ENCODE measurements around the gene EGFL6. TPM values are rescaled to one million over a fixed set of nuclear protein-coding genes. Genes with fewer than 3 reads are reported as not detected.

EGFL6 gene
- total and polyA plus RNA-seq, 10 donors, result 0.06 to 0.44 (median 0.19) TPM; not detected in 5

GRCh38 chrX:13533726-13534125, 35.7 kb upstream of the EGFL6 start:
- DNase-seq, result no peak
- TF ChIP-seq, protein P1, sequence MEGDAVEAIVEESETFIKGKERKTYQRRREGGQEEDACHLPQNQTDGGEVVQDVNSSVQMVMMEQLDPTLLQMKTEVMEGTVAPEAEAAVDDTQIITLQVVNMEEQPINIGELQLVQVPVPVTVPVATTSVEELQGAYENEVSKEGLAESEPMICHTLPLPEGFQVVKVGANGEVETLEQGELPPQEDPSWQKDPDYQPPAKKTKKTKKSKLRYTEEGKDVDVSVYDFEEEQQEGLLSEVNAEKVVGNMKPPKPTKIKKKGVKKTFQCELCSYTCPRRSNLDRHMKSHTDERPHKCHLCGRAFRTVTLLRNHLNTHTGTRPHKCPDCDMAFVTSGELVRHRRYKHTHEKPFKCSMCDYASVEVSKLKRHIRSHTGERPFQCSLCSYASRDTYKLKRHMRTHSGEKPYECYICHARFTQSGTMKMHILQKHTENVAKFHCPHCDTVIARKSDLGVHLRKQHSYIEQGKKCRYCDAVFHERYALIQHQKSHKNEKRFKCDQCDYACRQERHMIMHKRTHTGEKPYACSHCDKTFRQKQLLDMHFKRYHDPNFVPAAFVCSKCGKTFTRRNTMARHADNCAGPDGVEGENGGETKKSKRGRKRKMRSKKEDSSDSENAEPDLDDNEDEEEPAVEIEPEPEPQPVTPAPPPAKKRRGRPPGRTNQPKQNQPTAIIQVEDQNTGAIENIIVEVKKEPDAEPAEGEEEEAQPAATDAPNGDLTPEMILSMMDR (IDR thresholded peaks at IDR 0.05 in 8 of 11, conservative IDR thresholded peaks at IDR 0.05 in 3 of 11), result no peak
- TF ChIP-seq POLR2AphosphoS5 (IDR thresholded peaks at IDR 0.05) (no peak), POLR2A (IDR thresholded peaks at IDR 0.05) (no peak)
- no peak overlapping the region for H3K4me3 ChIP-seq
- no peak overlapping the region for H3K27ac ChIP-seq
- intact Hi-C loops (cut with DNase I; ENCODE audit: low total_unique reads), result no loop called here
- no peaks in the 10 kb centered on the region for H3K9me3 ChIP-seq
- no peaks in the 10 kb centered on the region for H3K36me3 ChIP-seq
- WGBS, 5 donors, result 48 to 86% (median 53%) methylated on average over 3 of the region's 3 CpGs
- peaks cover 0 to 24% (median 0%) of the 10 kb centered on the region in 7 donors for H3K27me3 ChIP-seq (replicated peaks in 1 of 7)
- H3K4me1 ChIP-seq, result no peaks in the 10 kb centered on the region

GRCh38 chrX:13535376-13536165, 33.8 kb upstream of the EGFL6 start:
- H3K27ac ChIP-seq, result no peak overlapping the region
- H3K4me3 ChIP-seq, result no peak overlapping the region
- intact Hi-C loops (cut with DNase I; ENCODE audit: low total_unique reads), result no loop called here
- no peaks in the 10 kb centered on the region for H3K9me3 ChIP-seq
- H3K27me3 ChIP-seq (replicated peaks in 1 of 7), result peaks cover 0 to 14% (median 0%) of the 10 kb centered on the region in 7 donors
- DNase-seq, result no peak
- no peaks in the 10 kb centered on the region for H3K36me3 ChIP-seq
- 66 to 80% (median 69%) methylated on average over 7 of the region's 7 CpGs for WGBS, 5 donors
- no peak for TF ChIP-seq POLR2AphosphoS5 (IDR thresholded peaks at IDR 0.05)
- TF ChIP-seq, protein P1 (IDR thresholded peaks at IDR 0.05 in 8 of 11, conservative IDR thresholded peaks at IDR 0.05 in 3 of 11), result no peak
- TF ChIP-seq POLR2A (IDR thresholded peaks at IDR 0.05), result no peak
- H3K4me1 ChIP-seq, result no peaks in the 10 kb centered on the region

DNA sequence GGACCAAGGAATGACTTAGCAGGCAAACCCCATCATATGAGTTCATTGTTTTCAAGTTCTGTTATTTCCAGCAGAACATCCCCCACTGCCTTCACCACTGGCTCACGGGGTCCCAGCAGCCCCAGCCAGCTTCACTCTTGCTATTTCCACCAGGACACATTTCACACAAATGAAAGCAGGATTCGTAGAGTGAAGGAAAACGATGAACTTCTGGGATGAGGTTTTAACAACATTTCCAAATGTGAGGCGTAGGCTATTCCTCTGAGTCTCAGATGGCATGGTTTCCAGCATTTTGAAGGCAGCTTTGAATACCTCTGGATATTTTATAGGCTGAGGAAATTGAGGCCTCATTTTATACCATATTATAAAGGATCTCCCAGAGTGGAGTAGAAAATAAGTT, 32.9 kb upstream of the EGFL6 start:
- Histone ChIP-seq H3K4me1 (no peaks in the 10 kb centered on the region), H3K4me3 (no peak overlapping the region), H3K27me3 (replicated peaks in 1 of 7) (peaks cover 0 to 6% (median 0%) of the 10 kb centered on the region in 7 donors), H3K9me3 (no peaks in the 10 kb centered on the region), H3K36me3 (no peaks in the 10 kb centered on the region), H3K27ac (no peak overlapping the region)
- TF ChIP-seq POLR2A (IDR thresholded peaks at IDR 0.05) (no peak), POLR2AphosphoS5 (IDR thresholded peaks at IDR 0.05) (no peak)
- TF ChIP-seq, protein P1 (IDR thresholded peaks at IDR 0.05 in 8 of 11, conservative IDR thresholded peaks at IDR 0.05 in 3 of 11), result no peak
- WGBS, 5 donors, result 70 to 92% (median 87%) methylated on average over 4 of the region's 4 CpGs
- intact Hi-C loops (cut with DNase I; ENCODE audit: low total_unique reads), result no loop called here
- DNase-seq, result no peak

GRCh38 chrX:13538414-13538813, 31.0 kb upstream of the EGFL6 start:
- TF ChIP-seq POLR2AphosphoS5 (IDR thresholded peaks at IDR 0.05) (no peak), POLR2A (IDR thresholded peaks at IDR 0.05) (no peak)
- TF ChIP-seq, protein P1 (IDR thresholded peaks at IDR 0.05 in 8 of 11, conservative IDR thresholded peaks at IDR 0.05 in 3 of 11), result no peak
- Histone ChIP-seq H3K36me3 (no peaks in the 10 kb centered on the region), H3K4me1 (no peaks in the 10 kb centered on the region), H3K27ac (no peak overlapping the region), H3K4me3 (no peak overlapping the region), H3K27me3 (replicated peaks in 1 of 7) (peaks cover 0 to 3% (median 0%) of the 10 kb centered on the region in 7 donors), H3K9me3 (no peaks in the 10 kb centered on the region)
- WGBS, 5 donors, result 86 to 98% (median 87%) methylated on average over 3 of the region's 3 CpGs
- intact Hi-C loops (cut with DNase I; ENCODE audit: low total_unique reads), result no loop called here
- DNase-seq, result no peak

Data from spleen (tissue), 11 donors.